ENCODE data around the gene NUP214. TPM values are rescaled to one million over a fixed set of nuclear protein-coding genes. Genes with fewer than 3 reads are reported as not detected.
"Not testable (repeated sequence)": the region's sequence is repeated elsewhere in the genome, so short reads cannot be mapped to it uniquely, and the experiment has no call there.

Gene NUP214
- total RNA-seq, 2 experiments from 2014 or later = 61.4 to 97.7 TPM

DNA sequence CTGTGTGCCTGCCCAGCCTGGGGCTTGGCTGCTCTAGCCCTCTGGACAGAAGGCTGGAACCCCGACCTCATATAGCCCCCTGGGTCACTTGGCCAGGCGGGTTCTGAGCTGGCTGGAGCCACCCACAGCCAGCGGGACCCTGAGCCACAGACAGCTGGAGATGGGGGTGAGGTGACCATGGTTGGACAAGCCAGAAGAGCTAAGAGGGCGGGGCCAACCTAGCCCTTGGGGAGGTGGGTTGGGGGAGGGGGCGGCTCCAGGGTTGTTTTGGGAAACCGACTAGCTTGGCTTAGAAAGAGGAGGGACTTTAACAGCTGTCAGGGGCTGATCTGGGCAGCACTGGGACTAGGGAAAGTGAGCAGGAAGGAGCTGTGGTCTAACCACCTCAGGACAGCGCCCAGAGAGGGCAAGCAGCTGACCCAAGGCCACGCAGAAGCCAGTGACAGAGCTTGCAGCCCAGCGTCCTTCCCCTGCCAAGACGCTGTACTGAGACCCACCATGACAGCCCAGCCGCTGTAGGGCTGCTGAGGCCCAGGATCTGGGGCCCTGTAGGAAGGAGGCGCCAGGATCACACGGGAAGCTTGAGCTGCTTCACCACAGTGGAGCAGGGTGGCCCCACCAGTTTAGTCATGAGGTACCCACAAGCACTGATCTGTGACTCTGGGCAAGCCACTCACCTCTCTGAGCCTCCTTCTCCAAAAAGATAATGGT is 26.8 kb upstream of the NUP214 start:
- Mint-ChIP-seq H3K9me3 (ENCODE audit: low read depth) (no peaks in the 10 kb centered on the region), H3K27me3 (peaks cover 28% of the 10 kb centered on the region), H3K36me3 (ENCODE audit: low read depth) (no peaks in the 10 kb centered on the region), H3K4me3 (no peak overlapping the region), H3K4me1 (peaks cover 3% of the 10 kb centered on the region), H3K27ac (no peak overlapping the region)
- intact Hi-C loops (cut with DNase I, micrococcal nuclease) = no loop called here
- DNase-seq (no peak), ATAC-seq (no peak)
- POLR2A ChIA-PET = no interaction called here
- CTCF ChIA-PET = interaction anchor here (0.5 to 2.1 kb wide), 6 partner anchors 27 to 735 kb away, joined by 3 to 4 read pairs (median 4); partner anchors contain the start of gene NUP214

DNA sequence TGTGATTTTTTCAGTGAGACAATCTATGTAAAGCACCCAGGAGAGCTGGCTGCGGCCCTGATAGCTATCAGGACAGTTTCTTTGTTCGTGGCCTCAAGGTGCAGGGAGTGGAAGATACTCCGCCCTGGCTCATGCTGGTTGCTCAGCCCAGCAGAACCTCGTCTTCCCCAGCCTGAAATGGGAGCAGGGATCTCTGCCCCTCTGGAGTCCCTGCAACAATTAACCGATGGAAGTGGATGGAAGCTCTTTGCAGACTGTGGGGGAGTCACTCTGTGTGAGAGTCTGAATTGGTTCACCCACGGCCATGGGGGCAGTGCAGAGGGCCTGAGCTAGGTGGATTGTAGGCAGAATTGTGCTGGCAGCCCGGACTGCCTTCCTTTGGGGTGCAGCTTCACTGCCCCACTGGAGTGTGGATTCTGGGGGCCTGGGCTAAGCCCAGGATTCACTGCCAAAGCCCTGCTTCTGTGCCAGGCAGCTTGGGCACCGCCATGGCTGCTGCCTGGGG is 26.2 kb upstream of the NUP214 start:
- peaks cover 3% of the 10 kb centered on the region for H3K4me1 Mint-ChIP-seq
- ChIA-PET POLR2A (no interaction called here), CTCF (interaction anchor here (0.6 to 1.3 kb wide), 3 partner anchors 26 to 43 kb away, joined by 3 to 4 read pairs (median 3); partner anchors contain the start of gene NUP214)
- DNase-seq (no peak), ATAC-seq (no peak)
- H3K4me3 Mint-ChIP-seq = no peak overlapping the region
- intact Hi-C loops (cut with DNase I, micrococcal nuclease) = no loop called here
- no peaks in the 10 kb centered on the region for H3K9me3 Mint-ChIP-seq (ENCODE audit: low read depth)
- no peaks in the 10 kb centered on the region for H3K36me3 Mint-ChIP-seq (ENCODE audit: low read depth)
- peaks cover 25% of the 10 kb centered on the region for H3K27me3 Mint-ChIP-seq
- H3K27ac Mint-ChIP-seq = no peak overlapping the region

DNA sequence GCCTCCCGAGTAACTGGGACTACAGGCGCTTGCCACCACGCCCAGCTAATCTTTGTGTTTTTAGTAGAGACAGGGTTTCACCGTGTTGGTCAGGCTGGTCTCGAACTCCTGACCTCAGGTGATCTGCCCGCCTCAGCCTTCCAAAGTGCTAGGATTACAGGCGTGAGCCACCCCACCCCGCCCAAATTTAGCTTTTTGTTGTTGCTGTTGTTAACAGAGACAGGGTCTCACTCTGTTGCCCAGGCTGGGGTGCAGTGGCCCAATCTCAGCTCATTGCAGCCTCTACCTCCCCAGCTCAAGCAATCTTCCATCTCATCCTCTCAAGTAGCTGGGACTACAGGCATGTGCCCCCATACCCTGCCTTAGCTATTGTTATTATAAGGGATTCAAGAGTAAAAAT is 25.5 kb upstream of the NUP214 start:
- intact Hi-C loops (cut with DNase I, micrococcal nuclease); DNase-seq; POLR2A ChIA-PET; H3K27ac Mint-ChIP-seq; ATAC-seq; H3K36me3 Mint-ChIP-seq (ENCODE audit: low read depth); H3K9me3 Mint-ChIP-seq (ENCODE audit: low read depth); H3K4me3 Mint-ChIP-seq; H3K4me1 Mint-ChIP-seq: not testable (repeated sequence)
- CTCF ChIA-PET = interaction anchor here (0.6 to 1.0 kb wide), 3 partner anchors 44 to 98 kb away, joined by 3 to 5 read pairs (median 3); no protein-coding TSS in a partner anchor
- peaks cover 20% of the 10 kb centered on the region for H3K27me3 Mint-ChIP-seq

DNA sequence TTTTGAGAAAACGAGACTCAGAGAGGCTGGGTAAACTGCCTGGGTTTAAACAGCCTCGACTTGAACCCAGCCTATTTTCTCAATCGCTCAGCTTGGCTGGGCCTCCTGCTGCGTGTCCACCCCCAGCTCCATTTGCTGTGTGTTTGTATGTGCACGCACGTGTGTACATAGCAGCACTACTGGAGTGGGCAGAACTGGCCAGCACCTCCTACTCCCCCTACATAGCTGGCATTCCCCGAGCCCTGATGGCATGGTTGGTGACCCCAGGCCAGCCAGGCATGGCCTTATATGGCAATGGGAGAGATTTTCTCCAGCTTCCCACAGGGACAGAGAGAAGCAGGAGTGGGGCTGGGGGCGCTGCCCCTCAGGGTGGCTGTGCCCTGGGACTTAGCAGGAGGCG is 24.9 kb upstream of the NUP214 start:
- ATAC-seq = no peak
- H3K4me3 Mint-ChIP-seq = no peak overlapping the region
- H3K9me3 Mint-ChIP-seq (ENCODE audit: low read depth) = no peaks in the 10 kb centered on the region
- intact Hi-C loops (cut with DNase I, micrococcal nuclease) = no loop called here
- H3K4me1 Mint-ChIP-seq = peaks cover 3% of the 10 kb centered on the region
- ChIA-PET CTCF (interaction anchor here (0.6 to 1.0 kb wide), 2 partner anchors 54 to 97 kb away, joined by 3 to 5 read pairs; no protein-coding TSS in a partner anchor), POLR2A (no interaction called here)
- DNase-seq = no peak
- no peaks in the 10 kb centered on the region for H3K36me3 Mint-ChIP-seq (ENCODE audit: low read depth)
- peaks cover 15% of the 10 kb centered on the region for H3K27me3 Mint-ChIP-seq
- no peak overlapping the region for H3K27ac Mint-ChIP-seq

DNA sequence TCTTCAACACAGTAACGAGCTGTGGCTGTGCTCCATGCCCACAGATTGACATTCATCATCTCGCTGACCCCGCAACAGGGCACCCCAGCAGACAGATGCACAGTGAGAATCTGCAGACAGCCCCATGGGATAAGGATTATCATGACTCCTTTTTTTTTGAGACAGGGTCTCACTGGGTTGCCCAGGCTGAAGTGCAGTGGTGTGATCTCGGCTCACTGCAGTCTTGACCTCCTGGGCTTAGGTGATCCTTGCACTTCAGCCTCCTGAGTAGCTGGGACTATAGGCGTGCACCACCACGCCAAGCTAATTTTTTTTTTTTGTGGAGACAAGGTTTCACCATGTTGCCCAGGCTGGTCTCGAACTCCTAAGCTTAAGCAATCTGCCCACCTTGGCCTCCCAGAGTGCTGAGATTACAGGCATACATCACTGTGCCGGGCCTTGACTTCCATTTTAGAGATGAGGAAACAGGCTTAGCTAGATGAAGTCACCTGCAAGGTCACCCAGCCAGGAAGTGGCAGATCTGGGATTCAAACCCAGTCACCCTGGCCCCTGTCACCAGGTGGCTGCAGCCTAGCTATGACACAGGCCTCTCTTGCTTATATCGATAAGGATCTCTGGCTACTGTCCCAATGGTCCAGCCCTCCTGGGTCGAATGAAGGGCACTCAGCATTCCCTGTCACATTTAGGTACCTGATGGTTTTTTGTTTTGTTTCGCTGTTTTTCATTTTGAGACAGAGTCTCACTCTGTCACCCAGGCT is 24.0 kb upstream of the NUP214 start:
- CTCF ChIA-PET = interaction anchor here (0.6 kb wide), 1 partner anchor 12 kb away, joined by 5 read pairs; no protein-coding TSS in a partner anchor
- no peak for ATAC-seq

DNA sequence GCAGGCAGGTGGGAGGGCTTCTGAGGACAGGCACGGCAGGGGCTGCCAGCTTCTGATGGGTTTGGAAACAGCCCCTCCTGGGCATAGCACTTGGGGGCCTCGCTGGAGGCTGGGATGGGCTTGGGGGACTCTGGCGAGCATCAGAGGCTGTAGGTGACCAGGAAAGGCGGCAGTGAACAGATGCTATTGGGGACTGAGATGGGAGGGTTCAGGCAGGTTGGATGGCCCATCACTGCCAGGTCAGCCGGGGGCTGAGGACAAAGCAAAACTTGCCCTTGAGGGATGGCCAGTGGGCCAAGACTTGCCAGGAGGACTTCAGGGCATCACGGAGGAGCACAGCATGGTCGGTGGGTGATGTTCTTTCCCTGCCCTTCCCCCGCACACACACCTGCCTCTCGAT is 22.4 kb upstream of the NUP214 start:
- no peaks in the 10 kb centered on the region for H3K4me1 Mint-ChIP-seq
- ATAC-seq = no peak
- H3K27ac Mint-ChIP-seq = no peak overlapping the region
- no peaks in the 10 kb centered on the region for H3K9me3 Mint-ChIP-seq (ENCODE audit: low read depth)
- intact Hi-C loops (cut with DNase I, micrococcal nuclease) = no loop called here
- DNase-seq = no peak
- CTCF ChIA-PET = no interaction called here
- H3K4me3 Mint-ChIP-seq = no peak overlapping the region
- POLR2A ChIA-PET = no interaction called here
- no peaks in the 10 kb centered on the region for H3K36me3 Mint-ChIP-seq (ENCODE audit: low read depth)
- H3K27me3 Mint-ChIP-seq = no peaks in the 10 kb centered on the region

More for the DNA sequence above, 24.0 kb upstream of the NUP214 start:
- no peak overlapping the region for H3K27ac Mint-ChIP-seq
- H3K36me3 Mint-ChIP-seq (ENCODE audit: low read depth) = no peaks in the 10 kb centered on the region
- POLR2A ChIA-PET = no interaction called here
- H3K4me3 Mint-ChIP-seq = no peak overlapping the region
- peaks cover 9% of the 10 kb centered on the region for H3K27me3 Mint-ChIP-seq
- no peaks in the 10 kb centered on the region for H3K9me3 Mint-ChIP-seq (ENCODE audit: low read depth)
- no peak for DNase-seq
- no peaks in the 10 kb centered on the region for H3K4me1 Mint-ChIP-seq
- intact Hi-C loops (cut with DNase I, micrococcal nuclease) = no loop called here

DNA sequence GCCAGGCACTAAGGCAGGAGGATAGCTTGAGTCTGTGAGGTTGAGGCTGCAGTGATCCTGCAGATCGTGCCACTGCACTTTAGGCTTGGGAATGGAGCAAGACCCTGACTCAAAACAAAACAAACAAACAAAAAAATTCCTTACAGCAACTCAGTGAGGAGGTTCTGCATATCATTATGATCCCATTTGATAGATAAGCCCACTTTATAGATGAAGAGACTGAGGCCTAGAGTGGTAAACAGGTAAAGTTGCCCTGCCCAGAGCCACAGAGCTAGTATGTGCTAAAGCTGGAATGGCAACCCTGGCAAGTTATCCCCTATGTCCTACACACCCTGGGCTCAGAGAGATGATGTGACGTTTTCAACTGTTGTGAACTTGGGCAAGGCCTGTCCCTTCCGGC is 21.9 kb upstream of the NUP214 start:
- intact Hi-C loops (cut with DNase I, micrococcal nuclease) = no loop called here
- no peak for ATAC-seq
- no peaks in the 10 kb centered on the region for H3K36me3 Mint-ChIP-seq (ENCODE audit: low read depth)
- H3K27ac Mint-ChIP-seq = no peak overlapping the region
- H3K4me1 Mint-ChIP-seq = no peaks in the 10 kb centered on the region
- ChIA-PET POLR2A (interaction anchor here (0.7 kb wide), 1 partner anchor 10 kb away, joined by 3 read pairs; no protein-coding TSS in a partner anchor), CTCF (no interaction called here)
- H3K27me3 Mint-ChIP-seq = no peaks in the 10 kb centered on the region
- no peaks in the 10 kb centered on the region for H3K9me3 Mint-ChIP-seq (ENCODE audit: low read depth)
- no peak overlapping the region for H3K4me3 Mint-ChIP-seq
- DNase-seq = no peak

DNA sequence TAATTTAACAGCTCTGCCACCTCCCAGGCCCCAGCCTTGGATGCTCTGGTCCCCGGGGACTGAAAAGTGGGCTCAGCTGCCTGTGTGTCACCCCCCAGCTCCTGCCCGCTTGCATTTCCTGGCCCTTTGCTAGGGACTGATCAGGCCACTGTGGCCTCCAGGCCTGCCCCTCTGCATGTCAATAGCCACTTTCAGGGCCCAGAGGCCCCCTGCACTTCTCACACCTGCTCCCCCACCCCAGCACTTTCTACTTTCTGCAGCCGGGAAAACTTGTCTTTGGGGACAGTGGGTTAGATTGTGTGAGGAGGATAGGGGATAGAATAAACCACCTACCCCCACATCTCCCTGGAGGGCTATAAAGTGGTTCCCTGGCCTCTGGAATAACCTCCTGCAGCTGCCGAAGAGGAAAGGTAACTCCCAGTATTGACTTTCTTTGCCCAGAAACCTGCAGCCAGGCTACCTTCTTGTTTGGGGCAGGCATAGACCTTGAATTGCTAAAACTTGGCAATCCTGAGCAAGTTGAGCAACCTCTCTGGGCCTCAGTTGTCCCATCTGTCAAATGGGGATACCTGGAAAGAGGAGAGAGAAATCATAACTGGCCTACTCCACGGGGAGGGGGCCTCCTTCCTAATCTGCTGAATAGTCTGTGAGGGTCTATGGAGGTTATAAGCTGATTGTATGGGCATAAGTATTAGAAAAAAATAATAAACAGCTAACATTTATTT is 21.2 kb upstream of the NUP214 start:
- intact Hi-C loops (cut with DNase I, micrococcal nuclease) = no loop called here
- H3K4me3 Mint-ChIP-seq = no peak overlapping the region
- no peaks in the 10 kb centered on the region for H3K36me3 Mint-ChIP-seq (ENCODE audit: low read depth)
- no peaks in the 10 kb centered on the region for H3K9me3 Mint-ChIP-seq (ENCODE audit: low read depth)
- POLR2A ChIA-PET = interaction anchor here (0.7 kb wide), 1 partner anchor 10 kb away, joined by 3 read pairs; no protein-coding TSS in a partner anchor
- DNase-seq (no peak), ATAC-seq (no peak)
- no peaks in the 10 kb centered on the region for H3K4me1 Mint-ChIP-seq
- CTCF ChIA-PET = no interaction called here
- H3K27me3 Mint-ChIP-seq = no peaks in the 10 kb centered on the region
- no peak overlapping the region for H3K27ac Mint-ChIP-seq

DNA sequence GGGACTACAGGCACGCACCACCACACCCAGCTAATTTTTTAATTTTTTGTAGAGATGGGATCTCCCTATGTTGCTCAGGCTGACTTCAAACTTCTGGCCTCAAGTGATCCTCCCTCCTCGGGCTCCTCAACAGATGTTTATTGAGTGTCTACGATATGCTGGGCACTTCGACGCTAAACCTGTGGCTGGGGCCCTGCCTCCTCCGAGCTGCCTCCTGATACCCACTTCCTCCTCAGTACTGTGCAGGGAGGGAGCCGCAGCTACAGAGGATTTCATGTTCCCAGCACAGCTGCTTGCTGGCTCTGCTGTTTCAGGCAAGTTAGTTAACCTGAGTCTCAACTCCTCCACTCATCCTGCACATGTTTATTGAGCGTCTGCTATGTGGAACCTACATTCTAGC is 19.4 kb upstream of the NUP214 start:
- DNase-seq (no peak), ATAC-seq (no peak)
- intact Hi-C loops (cut with DNase I, micrococcal nuclease) = no loop called here
- ChIA-PET POLR2A (no interaction called here), CTCF (interaction anchor here (1.3 kb wide), 1 partner anchor 11 kb away, joined by 4 read pairs; no protein-coding TSS in a partner anchor)
- Mint-ChIP-seq H3K9me3 (ENCODE audit: low read depth) (no peaks in the 10 kb centered on the region), H3K27ac (no peak overlapping the region), H3K4me3 (no peak overlapping the region), H3K27me3 (no peaks in the 10 kb centered on the region), H3K36me3 (ENCODE audit: low read depth) (no peaks in the 10 kb centered on the region), H3K4me1 (no peaks in the 10 kb centered on the region)

DNA sequence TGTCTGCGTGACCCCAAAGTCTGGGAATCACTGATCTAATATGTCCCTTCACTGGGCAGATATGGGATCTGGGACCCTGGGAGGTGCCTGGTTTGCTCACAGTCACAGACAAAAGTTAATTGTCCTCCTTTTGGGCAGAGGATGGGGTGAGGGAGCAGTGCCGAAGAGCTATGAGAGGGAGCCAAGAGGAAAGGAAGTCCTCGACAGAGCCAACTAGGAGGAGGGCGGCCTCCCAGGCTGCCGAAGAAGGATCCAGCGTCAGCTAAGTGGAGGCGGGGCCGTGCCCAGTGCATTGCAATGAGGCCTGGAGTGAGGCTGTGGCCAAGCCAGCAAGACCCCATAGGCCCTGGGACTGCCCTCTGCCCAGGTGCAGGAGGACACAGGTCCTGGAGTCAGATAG is 17.6 kb upstream of the NUP214 start:
- H3K4me1 Mint-ChIP-seq = no peaks in the 10 kb centered on the region
- ChIA-PET CTCF (no interaction called here), POLR2A (no interaction called here)
- H3K4me3 Mint-ChIP-seq = no peak overlapping the region
- no peaks in the 10 kb centered on the region for H3K27me3 Mint-ChIP-seq
- H3K9me3 Mint-ChIP-seq (ENCODE audit: low read depth) = no peaks in the 10 kb centered on the region
- H3K27ac Mint-ChIP-seq = no peak overlapping the region
- no peaks in the 10 kb centered on the region for H3K36me3 Mint-ChIP-seq (ENCODE audit: low read depth)
- ATAC-seq (no peak), DNase-seq (no peak)
- intact Hi-C loops (cut with DNase I, micrococcal nuclease) = no loop called here

DNA sequence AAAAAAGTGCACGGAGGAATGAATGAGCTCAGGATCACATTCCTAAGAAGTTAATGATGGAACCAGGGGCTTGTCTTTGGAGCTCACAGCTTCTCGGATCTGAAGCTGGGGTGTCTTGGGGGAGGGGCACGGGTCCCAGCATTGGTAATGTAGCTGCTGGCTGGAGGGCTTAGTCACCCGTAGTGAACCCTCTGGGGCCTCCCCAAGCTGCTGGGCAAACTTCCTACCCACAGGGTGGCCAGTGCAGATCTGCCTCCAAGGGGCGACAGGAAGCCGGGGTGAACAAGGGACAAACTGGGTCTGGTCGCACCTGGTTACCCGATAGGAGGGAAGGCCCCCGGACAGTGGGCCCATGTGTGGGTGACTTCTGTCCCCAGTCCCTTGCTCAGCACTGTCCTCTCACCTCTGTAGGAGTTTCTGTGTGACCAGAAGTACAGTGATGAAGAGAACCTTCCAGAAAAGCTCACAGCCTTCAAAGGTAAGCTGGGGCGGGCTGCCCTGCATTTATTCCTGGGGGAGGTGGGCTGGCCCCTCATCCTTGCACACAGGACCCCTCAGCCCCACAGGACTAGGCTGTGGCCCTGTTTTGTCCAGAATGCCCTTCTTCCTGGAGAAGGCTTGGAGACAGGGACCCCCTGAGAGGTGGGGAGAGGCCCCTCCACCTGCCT is 14.1 kb upstream of the NUP214 start:
- H3K4me3 Mint-ChIP-seq = no peak overlapping the region
- ATAC-seq (no peak), DNase-seq (no peak)
- ChIA-PET CTCF (interaction anchor here (0.7 to 0.8 kb wide), 3 partner anchors 9 to 1034 kb away, joined by 3 read pairs; no protein-coding TSS in a partner anchor), POLR2A (no interaction called here)
- intact Hi-C loops (cut with DNase I, micrococcal nuclease) = no loop called here
- no peaks in the 10 kb centered on the region for H3K36me3 Mint-ChIP-seq (ENCODE audit: low read depth)
- no peak overlapping the region for H3K27ac Mint-ChIP-seq
- H3K9me3 Mint-ChIP-seq (ENCODE audit: low read depth) = no peaks in the 10 kb centered on the region
- no peaks in the 10 kb centered on the region for H3K27me3 Mint-ChIP-seq
- no peaks in the 10 kb centered on the region for H3K4me1 Mint-ChIP-seq
